BJ (cell line): ENCODE measurements around the gene NOX1. TPM values are rescaled to one million over a fixed set of nuclear protein-coding genes. Genes with fewer than 3 reads are reported as not detected.
A peak's percentile ranks its signal among the peaks of the same experiment; 100 is the strongest.
"Not testable (repeated sequence)": the region's sequence is repeated elsewhere in the genome, so short reads cannot be mapped to it uniquely, and the experiment has no call there.

Source experiments
- CTCF ChIA-PET: fragments of 350-600 bp; formaldehyde crosslinking; extraction: SDS; loops from one replicate; lab custom pipeline; 2021; ENCODE audit warnings: antibody characterized with exemption, inconsistent platforms; lab: Yijun Ruan, JAX
- POLR2A ChIA-PET: fragments of 300-600 bp; sonication (Branson Sonifier 250); formaldehyde crosslinking; extraction: SDS; loops from one replicate; lab custom pipeline; 2021; ENCODE audit warnings: antibody characterized with exemption; lab: Charles Lee
- DNase-seq: peaks from one replicate; pipeline ENCODE4 v3.0.0-alpha.2; 2011; ENCODE audit warnings: low read depth
- H3K27me3 ChIP-seq: 2 replicates; pipeline ENCODE4 v1.6.0; 2011; ENCODE audit warnings: low read length; ENCODE audit not compliant: control insufficient read depth, insufficient read depth
- H3K36me3 ChIP-seq: 2 replicates; pipeline ENCODE4 v1.5.1; 2011; ENCODE audit warnings: low read length; ENCODE audit not compliant: control insufficient read depth, insufficient read depth
- H3K4me3 ChIP-seq: 2 replicates; pipeline ENCODE4 v1.5.1; 2011; ENCODE audit warnings: low read depth, mild to moderate bottlenecking, control low read depth, low read length
- CTCF ChIP-seq: IDR thresholded peaks from 2 replicates; pipeline ENCODE4 v1.5.1; 2011; ENCODE audit warnings: low read depth, mild to moderate bottlenecking, control low read depth, inconsistent platforms, low read length, moderate library complexity; ENCODE audit not compliant: insufficient read depth
- polyA plus RNA-seq: library from polyadenylated mRNA; depleted of rRNA; stranded (reverse); fragments of >200 nt; gene quantifications from 2 replicates; pipeline ENCODE4 v1.2.3, GENCODE V29; 2011

NOX1 gene
- polyA plus RNA-seq, 1 experiment, result not detected

DNA sequence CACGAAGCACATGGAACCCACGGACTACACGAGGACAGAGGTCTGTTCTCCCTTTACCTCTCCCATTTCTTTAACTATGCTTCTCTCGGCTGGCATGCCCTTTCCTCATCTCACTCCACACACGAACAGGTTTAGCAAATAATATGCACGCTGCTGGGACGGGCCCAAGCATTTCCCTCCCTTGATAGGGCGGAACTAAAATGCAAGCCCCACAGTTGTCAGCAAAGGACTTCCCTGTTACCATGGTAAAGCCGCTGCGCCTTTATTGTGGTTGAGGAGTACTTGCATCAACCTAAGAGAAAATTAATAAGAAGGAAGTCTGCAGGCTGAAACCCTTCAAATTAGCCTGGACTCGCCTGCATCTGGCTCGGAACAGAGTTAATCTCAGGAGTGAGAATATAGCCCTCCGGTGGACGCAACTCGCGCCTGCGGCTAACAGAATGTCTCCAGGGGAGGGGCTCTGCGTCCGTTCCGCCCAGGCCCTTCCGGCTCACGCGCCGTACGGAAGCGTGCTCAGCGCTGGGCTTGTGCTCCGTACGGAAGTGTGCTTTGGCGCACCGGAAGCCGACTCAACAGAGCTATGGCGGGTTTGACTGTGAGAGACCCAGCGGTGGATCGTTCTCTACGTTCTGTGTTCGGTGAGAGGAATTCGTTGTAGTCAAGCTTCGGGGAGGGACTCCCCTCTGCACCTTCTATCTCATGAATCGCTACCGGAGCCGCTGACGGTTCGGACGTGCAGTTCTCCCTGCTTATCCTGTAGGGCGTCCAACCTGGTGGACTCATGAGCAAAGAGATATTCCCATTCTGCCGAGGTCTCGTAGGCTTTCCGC is 54.1 kb downstream of the NOX1 start, which contains the start of gene CSTF2:
CSTF2 (plus strand) TSS at position 555 of the 830 bp plus-strand sequence; CDS start at position 581, 26 bp downstream.
- POLR2A ChIA-PET, result no interaction called here
- Histone ChIP-seq H3K27me3 (no peaks in the 10 kb centered on the region), H3K4me3 (peak within 1 kb of the TSS; percentile 62), H3K36me3 (0 out of 2 replicates have a peak, but pooled peaks cover 2% of the 10 kb centered on the region)
- CTCF ChIA-PET, result no interaction called here
- peak; percentile 19 for DNase-seq
- TF ChIP-seq CTCF, result 0 out of 2 replicates have a peak, but pooled peaks have one; percentile 9

- Histone ChIP-seq H3K27me3 (no peaks in the 10 kb centered on the region; the same call in 1 of the 2 replicates), H3K4me3 (peak overlapping the region; percentile 62), H3K36me3 (0 out of 2 replicates have a peak, but pooled peaks cover 2% of the 10 kb centered on the region)
- CTCF ChIA-PET, result no interaction called here
- POLR2A ChIA-PET, result no interaction called here
- DNase-seq, result no peak
- TF ChIP-seq CTCF, result no peak
Observed at GRCh38 chrX:100819534-100819836, 54.7 kb downstream of the NOX1 start.

DNA sequence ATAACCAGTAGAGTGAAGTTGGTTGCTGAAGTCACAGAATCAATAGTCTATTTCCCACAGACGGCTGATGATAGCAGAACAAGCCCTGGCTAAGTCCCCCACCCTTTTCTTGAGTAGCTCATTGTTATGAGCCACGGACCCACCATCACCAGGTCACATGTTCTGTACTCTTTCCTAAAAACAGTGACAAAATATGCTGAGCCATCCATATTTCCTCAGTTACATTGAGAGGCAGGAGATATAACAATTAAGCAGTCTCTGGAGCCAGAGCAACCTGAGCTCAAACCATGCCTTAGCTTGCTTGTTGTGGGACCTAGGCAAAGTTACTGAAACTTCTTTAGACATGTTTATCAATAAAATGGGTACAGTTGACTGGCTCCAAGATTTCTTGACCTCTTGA is 56.8 kb downstream of the NOX1 start:
- TF ChIP-seq CTCF, result no peak
- no peak for DNase-seq
- POLR2A ChIA-PET, result interaction anchor here (0.6 kb wide), 1 partner anchor 16 kb away, joined by 3 read pairs; no protein-coding TSS in a partner anchor
- no peaks in the 10 kb centered on the region for H3K36me3 ChIP-seq
- H3K27me3 ChIP-seq, result no peaks in the 10 kb centered on the region; the same call in 1 of the 2 replicates
- CTCF ChIA-PET, result no interaction called here
- no peak overlapping the region for H3K4me3 ChIP-seq

GRCh38 chrX:100812216-100813158 is 61.7 kb downstream of the NOX1 start:
- Histone ChIP-seq H3K4me3 (no peak overlapping the region), H3K27me3 (no peaks in the 10 kb centered on the region; the same call in 1 of the 2 replicates), H3K36me3 (no peaks in the 10 kb centered on the region)
- CTCF ChIA-PET, result no interaction called here
- no peak for DNase-seq
- POLR2A ChIA-PET, result no interaction called here
- no peak for TF ChIP-seq CTCF

DNA sequence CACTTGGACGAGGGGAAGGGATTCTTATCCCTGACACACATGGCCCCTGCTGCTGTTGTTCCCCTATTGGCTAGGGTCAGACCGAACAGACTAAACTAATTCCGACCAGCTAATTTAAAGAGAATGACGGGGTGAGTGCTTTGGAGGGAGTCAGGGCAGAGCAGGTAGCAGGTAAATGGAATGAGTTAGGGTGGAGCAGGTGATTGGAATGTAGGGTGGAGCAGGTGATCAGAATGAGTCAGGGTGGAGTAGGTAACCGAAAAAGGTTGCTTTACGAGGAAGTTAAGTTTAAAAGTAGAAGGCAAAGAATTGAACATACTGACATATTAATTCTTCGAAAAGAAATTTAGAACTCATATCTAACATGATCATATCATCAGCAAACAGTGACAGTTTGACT is 65.9 kb downstream of the NOX1 start:
- POLR2A ChIA-PET, result not testable (repeated sequence)

More for the DNA sequence above, 65.9 kb downstream of the NOX1 start:
- DNase-seq, H3K4me3 ChIP-seq, H3K36me3 ChIP-seq, CTCF ChIA-PET, H3K27me3 ChIP-seq: not testable (repeated sequence)
